Measurements from ENCODE around the gene GABARAP. TPM values are rescaled to one million over a fixed set of nuclear protein-coding genes. Genes with fewer than 3 reads are reported as not detected.

Gene GABARAP
- total and polyA plus RNA-seq, 12 donors, result 440 to 733 (median 517) TPM

GRCh38 chr17:7242717-7243452 lies 636 bp upstream of the GABARAP start:
- intact Hi-C loops (cut with DNase I), result loop anchor here in 2 of 10 donors (2.0 to 5.0 kb wide), 2 partner anchors 64 kb away; partner anchors contain the start of gene EIF5A (in 2 of the 2)
- TF ChIP-seq CTCF (IDR thresholded peaks at IDR 0.05), result peak in 3 of 9 donors; percentile 28 to 42 (median 36)
- DNase-seq (peak; percentile 96 to 98), ATAC-seq (peak; percentile 54 to 79 (median 66))
- Histone ChIP-seq H3K36me3 (peaks cover 0 to 55% (median 15%) of the 10 kb centered on the region in 9 donors), H3K4me3 (peak overlapping the region; percentile 68 to 97 (median 84)), H3K27ac (peak overlapping the region; percentile 88 to 100 (median 96)), H3K4me1 (peaks cover 14 to 41% (median 28%) of the 10 kb centered on the region in 9 donors), H3K27me3 (no peaks in the 10 kb centered on the region), H3K9me3 (no peaks in the 10 kb centered on the region)
- WGBS, 2 donors, result 0 to 1% methylated on average over 49 of the region's 49 CpGs

GRCh38 chr17:7241090-7241733 lies 1.0 kb downstream of the GABARAP start:
- no peaks in the 10 kb centered on the region for H3K9me3 ChIP-seq
- WGBS, 2 donors, result 30 to 36% methylated on average over 9 of the region's 9 CpGs
- no peak for DNase-seq
- ATAC-seq, result no peak
- no peaks in the 10 kb centered on the region for H3K27me3 ChIP-seq
- intact Hi-C loops (cut with DNase I), result loop anchor here in 1 of 10 donors (5.0 kb wide), 1 partner anchor 66 kb away; the partner anchor contains the start of gene EIF5A
- TF ChIP-seq CTCF (IDR thresholded peaks at IDR 0.05), result no peak
- H3K4me3 ChIP-seq, result peak overlapping the region; percentile 68 to 97 (median 84)
- peaks cover 0 to 50% (median 14%) of the 10 kb centered on the region in 9 donors for H3K36me3 ChIP-seq
- peak overlapping the region; percentile 88 to 100 (median 96) for H3K27ac ChIP-seq
- H3K4me1 ChIP-seq, result peaks cover 14 to 42% (median 38%) of the 10 kb centered on the region in 9 donors

GRCh38 chr17:7240375-7240774 lies 1.9 kb downstream of the GABARAP start:
- WGBS, 2 donors, result 67 to 74% methylated on average over 4 of the region's 4 CpGs
- Histone ChIP-seq H3K4me3 (peak overlapping the region in 7 of 10 donors; percentile 25 to 97 (median 86)), H3K4me1 (peaks cover 14 to 47% (median 38%) of the 10 kb centered on the region in 9 donors), H3K36me3 (peaks cover 0 to 50% (median 6%) of the 10 kb centered on the region in 9 donors), H3K27me3 (no peaks in the 10 kb centered on the region), H3K9me3 (no peaks in the 10 kb centered on the region), H3K27ac (peak overlapping the region in 8 of 10 donors; percentile 88 to 100 (median 94))
- no peak for TF ChIP-seq CTCF (IDR thresholded peaks at IDR 0.05)
- DNase-seq (no peak), ATAC-seq (no peak)
- intact Hi-C loops (cut with DNase I), result loop anchor here in 1 of 10 donors (5.0 kb wide), 1 partner anchor 67 kb away; the partner anchor contains the start of gene EIF5A

Measured in heart right ventricle (tissue), 16 donors.